ENCODE data around the gene SEL1L.
"Not testable (repeated sequence)": the region's sequence is repeated elsewhere in the genome, so short reads cannot be mapped to it uniquely, and the experiment has no call there.

SEL1L gene

GRCh38 chr14:81446279-81447007, 87.2 kb downstream of the SEL1L start:
- no peak for DNase-seq

GRCh38 chr14:81441626-81442134, 92.0 kb downstream of the SEL1L start:
- no peak for DNase-seq

GRCh38 chr14:81440041-81440440, 93.6 kb downstream of the SEL1L start:
- DNase-seq = no peak

- no peak for DNase-seq
Measured at GRCh38 chr14:81437244-81437643, 96.4 kb downstream of the SEL1L start.

- no peak for DNase-seq
Measured at GRCh38 chr14:81436296-81437138, 97.1 kb downstream of the SEL1L start.

- no peak for DNase-seq
Measured at GRCh38 chr14:81435391-81436295, 98.0 kb downstream of the SEL1L start.

- no peak for DNase-seq
Measured at GRCh38 chr14:81435048-81435390, 98.6 kb downstream of the SEL1L start.

- DNase-seq = no peak
Measured at GRCh38 chr14:81434230-81434629, 99.4 kb downstream of the SEL1L start.

GRCh38 chr14:81433378-81433777, 100.3 kb downstream of the SEL1L start:
- no peak for DNase-seq

- DNase-seq = no peak
Measured at GRCh38 chr14:81432219-81432661, 101.4 kb downstream of the SEL1L start.

- DNase-seq = no peak
Measured at GRCh38 chr14:81430235-81430634, 103.4 kb downstream of the SEL1L start.

- not testable (repeated sequence) for DNase-seq
Measured at GRCh38 chr14:81429749-81430148, 103.9 kb downstream of the SEL1L start.

- no peak for DNase-seq
Measured at GRCh38 chr14:81429028-81429427, 104.6 kb downstream of the SEL1L start.

GRCh38 chr14:81427348-81428058, 106.2 kb downstream of the SEL1L start:
- no peak for DNase-seq

GRCh38 chr14:81423504-81423903, 110.1 kb downstream of the SEL1L start:
- no peak for DNase-seq
